ENCODE results near the gene SPPL2C. TPM values are rescaled to one million over a fixed set of nuclear protein-coding genes. Genes with fewer than 3 reads are reported as not detected.

SPPL2C gene
- total and polyA plus RNA-seq, 2 of the 8 experiments (the other 6 are each of a cell fraction or from before 2014, with no cell fraction given): not detected

DNA sequence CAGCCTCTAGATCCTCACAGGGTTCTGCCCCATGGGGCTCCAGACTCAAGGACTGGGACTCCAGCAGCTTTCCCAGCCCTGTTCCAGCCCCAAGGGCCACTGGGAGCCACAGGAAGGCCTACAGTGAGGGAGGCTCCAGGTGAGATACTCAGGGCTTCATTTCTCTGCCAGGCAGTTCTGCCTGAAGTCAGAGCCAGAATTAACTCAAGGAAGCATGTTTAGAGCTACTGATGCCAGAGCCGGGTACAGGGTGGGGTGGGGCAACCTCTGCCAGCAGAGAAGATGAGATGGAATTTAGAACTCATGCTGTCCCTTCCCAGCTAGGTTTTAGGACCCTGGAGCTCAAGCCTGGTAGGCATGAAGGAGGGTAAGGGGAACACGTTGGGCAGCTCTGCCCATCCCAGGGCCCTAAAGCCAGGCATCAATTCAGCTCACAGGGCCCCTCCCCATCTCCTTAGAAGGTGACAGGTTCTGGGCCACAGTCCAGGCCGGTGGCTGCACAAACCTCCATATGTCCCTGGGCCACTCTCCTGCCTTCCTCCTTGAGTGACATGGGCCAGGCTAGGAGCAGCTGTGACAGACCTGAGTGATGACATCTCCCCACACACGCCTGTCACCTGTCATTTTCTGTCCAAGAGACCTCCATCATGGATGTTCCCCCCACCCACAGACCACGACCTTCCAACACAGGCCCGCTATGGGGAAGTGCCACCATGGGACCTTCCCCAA is 24.5 kb upstream of the SPPL2C start (continued):
- TF ChIP-seq, protein P1, sequence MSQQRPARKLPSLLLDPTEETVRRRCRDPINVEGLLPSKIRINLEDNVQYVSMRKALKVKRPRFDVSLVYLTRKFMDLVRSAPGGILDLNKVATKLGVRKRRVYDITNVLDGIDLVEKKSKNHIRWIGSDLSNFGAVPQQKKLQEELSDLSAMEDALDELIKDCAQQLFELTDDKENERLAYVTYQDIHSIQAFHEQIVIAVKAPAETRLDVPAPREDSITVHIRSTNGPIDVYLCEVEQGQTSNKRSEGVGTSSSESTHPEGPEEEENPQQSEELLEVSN (IDR thresholded peaks at IDR 0.05): no peak
- TF ChIP-seq CREB1 (IDR thresholded peaks at IDR 0.05): no peak
- no peak for TF ChIP-seq CEBPB (IDR thresholded peaks at IDR 0.05; ENCODE audit: low read depth, low read length)
- TF ChIP-seq SIRT6 (IDR thresholded peaks at IDR 0.05; ENCODE audit: low read length): no peak
- TF ChIP-seq POLR2A (IDR thresholded peaks at IDR 0.05; ENCODE audit: control extremely low read depth in 1 of 2, low read depth in 2 of 2, low read length in 2 of 2): no peak

All from H1 (cell line).